ENCODE results near the gene OTUD7B.
"Not testable (repeated sequence)": the region's sequence is repeated elsewhere in the genome, so short reads cannot be mapped to it uniquely, and the experiment has no call there.

Gene OTUD7B

GRCh38 chr1:150010393-150011115 lies at the start of gene OTUD7B:
Gene OTUD7B, minus strand, starts transcription at chr1:150010726. Its CDS starts 33,216 bp downstream, at chr1:149977510.
- TF ChIP-seq CTCF (IDR thresholded peaks at IDR 0.05; ENCODE audit: extremely low read depth, missing control alignments), result no peak
- DNase-seq (ENCODE audit: low spot score), result peak; percentile 88

DNA sequence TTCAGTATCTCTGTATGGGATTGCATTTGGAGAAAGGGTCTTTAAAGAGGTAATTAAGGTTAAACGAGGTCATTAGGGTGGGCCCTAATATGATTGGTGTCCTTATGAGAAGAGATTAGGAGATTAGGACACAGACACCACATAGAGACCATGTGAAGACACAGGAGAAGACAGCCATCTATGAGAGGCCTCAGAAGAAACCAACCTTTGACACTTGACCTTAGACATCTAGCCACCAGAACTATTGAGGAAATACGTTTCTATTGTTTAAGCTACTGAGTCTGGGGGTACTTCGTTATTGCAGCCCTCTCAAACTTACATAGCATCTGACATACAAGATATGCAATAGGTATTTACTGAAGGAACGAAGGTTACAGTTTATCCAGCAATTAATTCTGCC lies 49.7 kb upstream of the OTUD7B start:
- DNase-seq (ENCODE audit: low spot score), result no peak
- TF ChIP-seq CTCF (IDR thresholded peaks at IDR 0.05; ENCODE audit: extremely low read depth, missing control alignments), result no peak

- no peak for TF ChIP-seq CTCF (IDR thresholded peaks at IDR 0.05; ENCODE audit: extremely low read depth, missing control alignments)
- DNase-seq (ENCODE audit: low spot score), result no peak
Measured at GRCh38 chr1:150056407-150056806, 45.9 kb upstream of the OTUD7B start.

DNA sequence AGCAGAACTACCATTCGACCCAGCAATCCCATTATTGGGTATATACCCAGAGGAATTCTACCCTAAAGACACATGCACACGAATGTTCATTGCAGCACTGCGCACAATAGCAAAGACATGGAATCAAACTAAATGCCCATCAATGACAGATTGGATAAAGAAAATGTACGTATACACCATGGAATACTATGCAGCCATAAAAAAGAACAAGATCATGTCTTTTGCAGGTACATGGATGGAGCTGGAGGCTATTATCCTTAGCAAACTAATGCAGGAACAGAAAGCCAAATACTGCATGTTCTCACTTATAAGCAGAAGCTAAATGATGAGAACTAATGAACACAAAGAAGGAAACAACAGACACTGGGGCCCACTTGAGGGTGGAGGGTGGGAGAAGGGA lies 45.0 kb upstream of the OTUD7B start:
- not testable (repeated sequence) for DNase-seq (ENCODE audit: low spot score)

GRCh38 chr1:150053926-150054325 lies 43.4 kb upstream of the OTUD7B start:
- no peak for DNase-seq (ENCODE audit: low spot score)
- TF ChIP-seq CTCF (IDR thresholded peaks at IDR 0.05; ENCODE audit: extremely low read depth, missing control alignments), result no peak

DNA sequence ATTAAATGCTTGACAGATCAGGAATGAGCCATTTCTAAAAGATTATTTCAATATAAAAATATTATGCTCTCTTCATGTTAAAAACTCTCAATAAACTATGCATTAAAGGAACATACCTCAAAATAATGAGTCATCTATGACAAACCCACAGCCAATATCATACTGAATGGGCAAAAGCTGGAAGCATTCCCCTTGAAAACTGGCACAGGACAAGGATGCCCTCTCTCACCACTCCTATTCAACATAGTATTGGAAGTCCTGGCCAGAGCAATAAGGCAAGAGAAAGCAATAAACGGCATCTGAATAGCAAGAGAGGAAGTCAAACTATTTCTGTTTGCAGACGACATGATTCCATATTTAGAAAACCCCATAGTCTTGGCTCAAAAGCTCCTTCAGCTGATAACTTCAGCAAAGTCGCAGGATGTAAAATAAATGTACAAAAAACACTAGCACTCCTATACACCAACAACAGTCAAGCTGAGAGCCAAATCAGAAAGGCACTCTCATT lies 41.4 kb upstream of the OTUD7B start:
- not testable (repeated sequence) for DNase-seq (ENCODE audit: low spot score)

DNA sequence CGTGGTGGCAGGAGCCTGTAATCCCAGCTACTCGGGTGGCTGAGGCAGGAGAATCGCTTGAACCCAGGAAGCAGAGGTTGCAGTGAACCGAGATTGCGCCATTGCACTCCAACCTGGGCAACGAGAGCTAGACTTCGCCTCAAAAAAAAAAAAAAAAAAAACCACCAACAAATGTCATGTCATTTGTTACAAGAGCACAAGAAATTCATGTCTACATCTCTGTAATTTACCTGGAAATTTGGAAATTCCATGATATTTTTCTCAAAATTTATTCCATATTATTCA lies 40.5 kb upstream of the OTUD7B start:
- DNase-seq (ENCODE audit: low spot score), result no peak
- TF ChIP-seq CTCF (IDR thresholded peaks at IDR 0.05; ENCODE audit: extremely low read depth, missing control alignments), result no peak

- TF ChIP-seq CTCF (IDR thresholded peaks at IDR 0.05; ENCODE audit: extremely low read depth, missing control alignments), result no peak
- no peak for DNase-seq (ENCODE audit: low spot score)
Measured at GRCh38 chr1:150049926-150050325, 39.4 kb upstream of the OTUD7B start.
